Ovary (tissue), 3 donors: Measurements from ENCODE around the gene CAMTA1.

Source experiments
- EP300 ChIP-seq: sonication (generic); formaldehyde crosslinking; IDR thresholded peaks from one replicate; pipeline ENCODE4 v1.6.1; 2017; ENCODE audit warnings: antibody characterized with exemption
- POLR2A ChIP-seq: fragments of 450-650 bp; IDR thresholded peaks from one replicate; pipeline ENCODE4 v1.6.1; 2017; ENCODE audit warnings: antibody characterized with exemption, mild to moderate bottlenecking, moderate library complexity
- TF ChIP-seq, protein P1 (sequence below), 3 donors: fragments of 450-650 bp in 2 of 3; fragments of 200-600 bp in 1 of 3; IDR thresholded peaks; one replicate each; pipeline versions ENCODE4 v1.5.1 to v1.8.0; 2016 to 2022; ENCODE audit warnings: antibody characterized with exemption in 3 of 3, mild to moderate bottlenecking in 1 of 3
- donor health status: DM: no; HTN: no; CAD: no.

DNA sequence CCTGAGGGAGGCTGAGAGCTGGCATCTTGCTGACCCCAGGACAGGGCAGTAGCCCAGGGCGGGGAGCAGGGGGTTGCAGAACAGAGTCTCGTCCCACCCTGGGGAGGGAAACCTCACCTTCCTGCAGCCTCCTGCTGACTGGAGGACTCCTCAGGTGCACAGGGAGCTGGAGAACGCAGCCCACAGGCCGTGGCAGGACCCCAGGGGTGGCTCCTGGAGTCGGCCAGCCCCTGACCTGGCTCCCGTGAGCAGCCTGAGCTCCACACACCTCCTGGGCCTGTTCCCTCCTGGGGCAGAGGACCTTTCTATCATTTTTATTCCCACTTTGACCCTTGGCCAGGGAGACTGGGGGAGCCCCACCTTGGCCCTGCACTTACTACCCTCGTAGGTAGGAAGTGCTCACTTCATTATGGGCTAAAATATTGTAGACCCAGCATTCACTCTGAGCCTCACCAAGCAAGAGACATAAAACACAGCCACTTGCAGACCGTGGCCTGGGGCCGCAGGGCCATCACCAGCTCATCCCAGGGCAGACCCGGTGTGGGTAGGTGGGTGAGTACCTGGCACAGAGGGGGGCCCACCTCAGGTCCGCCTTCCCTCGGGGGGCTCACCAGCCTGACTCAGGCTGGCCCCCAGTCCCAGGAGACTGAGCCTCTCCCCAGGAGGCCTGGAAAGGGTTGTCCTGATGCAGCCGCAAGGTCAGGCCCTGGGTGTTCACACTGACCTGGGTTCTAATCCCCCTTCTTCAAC is 698.6 kb downstream of the CAMTA1 start:
- no peak for TF ChIP-seq EP300
- TF ChIP-seq, protein P1, sequence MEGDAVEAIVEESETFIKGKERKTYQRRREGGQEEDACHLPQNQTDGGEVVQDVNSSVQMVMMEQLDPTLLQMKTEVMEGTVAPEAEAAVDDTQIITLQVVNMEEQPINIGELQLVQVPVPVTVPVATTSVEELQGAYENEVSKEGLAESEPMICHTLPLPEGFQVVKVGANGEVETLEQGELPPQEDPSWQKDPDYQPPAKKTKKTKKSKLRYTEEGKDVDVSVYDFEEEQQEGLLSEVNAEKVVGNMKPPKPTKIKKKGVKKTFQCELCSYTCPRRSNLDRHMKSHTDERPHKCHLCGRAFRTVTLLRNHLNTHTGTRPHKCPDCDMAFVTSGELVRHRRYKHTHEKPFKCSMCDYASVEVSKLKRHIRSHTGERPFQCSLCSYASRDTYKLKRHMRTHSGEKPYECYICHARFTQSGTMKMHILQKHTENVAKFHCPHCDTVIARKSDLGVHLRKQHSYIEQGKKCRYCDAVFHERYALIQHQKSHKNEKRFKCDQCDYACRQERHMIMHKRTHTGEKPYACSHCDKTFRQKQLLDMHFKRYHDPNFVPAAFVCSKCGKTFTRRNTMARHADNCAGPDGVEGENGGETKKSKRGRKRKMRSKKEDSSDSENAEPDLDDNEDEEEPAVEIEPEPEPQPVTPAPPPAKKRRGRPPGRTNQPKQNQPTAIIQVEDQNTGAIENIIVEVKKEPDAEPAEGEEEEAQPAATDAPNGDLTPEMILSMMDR (IDR thresholded peaks at IDR 0.05): no peak
- no peak for TF ChIP-seq POLR2A
